ENCODE measurements around the gene NUMB.

GRCh38 chr14:73230051-73230450, 228.3 kb downstream of the NUMB start:
- TF ChIP-seq CTCF (IDR thresholded peaks at IDR 0.05) = no peak
- TF ChIP-seq POLR2A (IDR thresholded peaks at IDR 0.05) = no peak
